DND-41 (cell line): ENCODE data around the gene WDR18.
A peak's percentile ranks its signal among the peaks of the same experiment; 100 is the strongest.

Source experiments
- ATAC-seq: fragments of 200-7000 bp; cut with Tn5 transposase; 3 replicates; pipeline ENCODE4 v1.9.1; 2021; ENCODE audit warnings: low read depth; ENCODE audit not compliant: insufficient read depth
- DNase-seq: peaks from one replicate; pipeline ENCODE4 v3.0.0-alpha.2; 2020
- H2AFZ ChIP-seq: 2 replicates; pipeline ENCODE4 v1.6.0; 2012; ENCODE audit warnings: low read depth, low read length
- H3K27ac ChIP-seq: 2 replicates; pipeline ENCODE4 v1.5.1; 2012; ENCODE audit warnings: low read length, inconsistent platforms
- H3K27me3 ChIP-seq: fragments of 200-600 bp; sonication (generic); 2 replicates; pipeline ENCODE4 v1.6.0; 2012; ENCODE audit warnings: low read length, mild to moderate bottlenecking, inconsistent platforms; ENCODE audit not compliant: insufficient read depth, poor library complexity
- H3K36me3 ChIP-seq: 2 replicates; pipeline ENCODE4 v1.5.1; 2012; ENCODE audit warnings: low read length, inconsistent platforms; ENCODE audit not compliant: insufficient read depth
- H3K4me1 ChIP-seq: 2 replicates; pipeline ENCODE4 v1.5.1; 2012; ENCODE audit warnings: mild to moderate bottlenecking, low read length; ENCODE audit not compliant: insufficient read depth
- H3K4me2 ChIP-seq: 2 replicates; pipeline ENCODE4 v1.6.0; 2012; ENCODE audit warnings: mild to moderate bottlenecking, moderate library complexity, low read length, inconsistent platforms; ENCODE audit not compliant: insufficient read depth
- H3K4me3 ChIP-seq, 2 experiments: fragments of 200-600 bp in 1 of 2; shearing (Covaris generic) in 1 of 2; 2 replicates each; pipeline ENCODE4 v1.5.1; 2012 to 2016; ENCODE audit warnings: inconsistent platforms in 2 of 2, low read length in 2 of 2, mild to moderate bottlenecking in 2 of 2, low read depth in 1 of 2, moderate library complexity in 1 of 2
- H3K79me2 ChIP-seq: 2 replicates; pipeline ENCODE4 v1.6.0; 2012; ENCODE audit warnings: low read length, inconsistent platforms; ENCODE audit not compliant: insufficient read depth
- H3K9ac ChIP-seq: 2 replicates; pipeline ENCODE4 v1.6.0; 2012; ENCODE audit warnings: low read depth, mild to moderate bottlenecking, inconsistent platforms, low read length, moderate library complexity
- H3K9me3 ChIP-seq: 2 replicates; pipeline ENCODE4 v1.5.1; 2012; ENCODE audit warnings: low read length, moderate library complexity, mild to moderate bottlenecking, inconsistent platforms; ENCODE audit not compliant: insufficient read depth, severe bottlenecking
- H4K20me1 ChIP-seq: 2 replicates; pipeline ENCODE4 v1.6.0; 2012; ENCODE audit warnings: low read length; ENCODE audit not compliant: insufficient read depth
- CTCF ChIP-seq: IDR thresholded peaks from 2 replicates; pipeline ENCODE4 v1.5.1; 2012; ENCODE audit warnings: borderline replicate concordance, low read length, moderate library complexity, mild to moderate bottlenecking; ENCODE audit not compliant: poor library complexity, severe bottlenecking; ENCODE audit errors: extremely low read depth
- EZH2 ChIP-seq: IDR thresholded peaks from 3 replicates; pipeline ENCODE4 v1.6.1; 2012; ENCODE audit warnings: borderline replicate concordance, low read depth, mild to moderate bottlenecking, moderate library complexity, low read length, inconsistent platforms; ENCODE audit not compliant: severe bottlenecking

The WDR18 gene

GRCh38 chr19:984165-984967 lies at the start of gene WDR18:
TSS of gene WDR18 (plus strand) at chr19:984345. CDS start at chr19:984354, 9 bp downstream.
- H3K79me2 ChIP-seq: peaks cover 31% of the 10 kb centered on the region
- no peaks in the 10 kb centered on the region for H3K27me3 ChIP-seq
- peak within 1 kb of the TSS; percentile 72 for H3K4me2 ChIP-seq
- TF ChIP-seq CTCF: peak; percentile 20
- TF ChIP-seq EZH2: no peak
- peaks cover 18% of the 10 kb centered on the region for H4K20me1 ChIP-seq
- DNase-seq: peak; percentile 91
- peak within 1 kb of the TSS; percentile 84 for H2AFZ ChIP-seq
- peak within 1 kb of the TSS; percentile 70 for H3K9ac ChIP-seq
- H3K36me3 ChIP-seq: peaks cover 35% of the 10 kb centered on the region
- H3K9me3 ChIP-seq: no peaks in the 10 kb centered on the region
- peak within 1 kb of the TSS; percentile 87 for H3K27ac ChIP-seq
- peak within 1 kb of the TSS; percentile 42 to 70; a peak in 3 of 4 replicates for H3K4me3 ChIP-seq
- H3K4me1 ChIP-seq: peaks cover 37% of the 10 kb centered on the region
- ATAC-seq: peak; percentile 81

GRCh38 chr19:934865-935479 lies 49.2 kb upstream of the WDR18 start:
- H3K4me3 ChIP-seq: no peak overlapping the region
- peaks cover 36% of the 10 kb centered on the region for H4K20me1 ChIP-seq
- no peak overlapping the region for H3K27ac ChIP-seq
- H3K36me3 ChIP-seq: peaks cover 58% of the 10 kb centered on the region
- DNase-seq: no peak
- H3K4me1 ChIP-seq: no peaks in the 10 kb centered on the region
- peaks cover 68% of the 10 kb centered on the region for H3K79me2 ChIP-seq
- H3K9ac ChIP-seq: no peak overlapping the region
- H3K9me3 ChIP-seq: no peaks in the 10 kb centered on the region
- no peak overlapping the region for H2AFZ ChIP-seq
- no peaks in the 10 kb centered on the region for H3K27me3 ChIP-seq
- TF ChIP-seq EZH2: no peak
- TF ChIP-seq CTCF: no peak
- ATAC-seq: no peak
- no peak overlapping the region for H3K4me2 ChIP-seq

- H3K27ac ChIP-seq: no peak overlapping the region
- no peaks in the 10 kb centered on the region for H3K9me3 ChIP-seq
- TF ChIP-seq CTCF (no peak), EZH2 (no peak)
- H3K4me2 ChIP-seq: no peak overlapping the region
- peaks cover 53% of the 10 kb centered on the region for H3K36me3 ChIP-seq
- H4K20me1 ChIP-seq: peaks cover 46% of the 10 kb centered on the region
- H3K9ac ChIP-seq: no peak overlapping the region
- no peak overlapping the region for H3K4me3 ChIP-seq
- peaks cover 79% of the 10 kb centered on the region for H3K79me2 ChIP-seq
- no peaks in the 10 kb centered on the region for H3K27me3 ChIP-seq
- no peak for DNase-seq
- ATAC-seq: no peak
- H3K4me1 ChIP-seq: no peaks in the 10 kb centered on the region
- H2AFZ ChIP-seq: no peak overlapping the region
Measured at GRCh38 chr19:936175-936546, 48.0 kb upstream of the WDR18 start.
